ENCODE results near the gene PAFAH2.

- TF ChIP-seq CTCF (IDR thresholded peaks at IDR 0.05) (no peak), POLR2A (IDR thresholded peaks at IDR 0.05) (no peak)
Observed at GRCh38 chr1:25989440-25990234, 8.2 kb downstream of the PAFAH2 start.

Measured in heart left ventricle (tissue), 13 donors.